PFSK-1 (cell line): ENCODE data around the gene BTBD10.

Experiments used
- POLR2AphosphoS5 ChIP-seq: IDR thresholded peaks from 2 replicates; pipeline ENCODE4 v1.6.1; 2012; ENCODE audit warnings: low read depth, mild to moderate bottlenecking, control low read depth, low read length, moderate library complexity
- SIN3A ChIP-seq: IDR thresholded peaks from 2 replicates; pipeline ENCODE4 v1.6.1; 2012; ENCODE audit warnings: mild to moderate bottlenecking, low read length, moderate library complexity, borderline replicate concordance; ENCODE audit not compliant: insufficient read depth
- TAF1 ChIP-seq: IDR thresholded peaks from 2 replicates; pipeline ENCODE4 v1.6.1; 2012; ENCODE audit warnings: low read length, control low read depth, borderline replicate concordance; ENCODE audit not compliant: insufficient read depth
- TF ChIP-seq, protein P1 (sequence below), 2 experiments: IDR thresholded peaks; 2 replicates each; pipeline versions ENCODE4 v1.6.1 to v1.8.0; 2011 to 2012; ENCODE audit warnings: low read depth in 2 of 2, low read length in 2 of 2, control low read depth in 1 of 2, inconsistent platforms in 1 of 2, mild to moderate bottlenecking in 1 of 2, moderate library complexity in 1 of 2; ENCODE audit not compliant: insufficient read depth in 1 of 2

GRCh38 chr11:13427440-13427839 is 35.6 kb downstream of the BTBD10 start:
- TF ChIP-seq, protein P1, sequence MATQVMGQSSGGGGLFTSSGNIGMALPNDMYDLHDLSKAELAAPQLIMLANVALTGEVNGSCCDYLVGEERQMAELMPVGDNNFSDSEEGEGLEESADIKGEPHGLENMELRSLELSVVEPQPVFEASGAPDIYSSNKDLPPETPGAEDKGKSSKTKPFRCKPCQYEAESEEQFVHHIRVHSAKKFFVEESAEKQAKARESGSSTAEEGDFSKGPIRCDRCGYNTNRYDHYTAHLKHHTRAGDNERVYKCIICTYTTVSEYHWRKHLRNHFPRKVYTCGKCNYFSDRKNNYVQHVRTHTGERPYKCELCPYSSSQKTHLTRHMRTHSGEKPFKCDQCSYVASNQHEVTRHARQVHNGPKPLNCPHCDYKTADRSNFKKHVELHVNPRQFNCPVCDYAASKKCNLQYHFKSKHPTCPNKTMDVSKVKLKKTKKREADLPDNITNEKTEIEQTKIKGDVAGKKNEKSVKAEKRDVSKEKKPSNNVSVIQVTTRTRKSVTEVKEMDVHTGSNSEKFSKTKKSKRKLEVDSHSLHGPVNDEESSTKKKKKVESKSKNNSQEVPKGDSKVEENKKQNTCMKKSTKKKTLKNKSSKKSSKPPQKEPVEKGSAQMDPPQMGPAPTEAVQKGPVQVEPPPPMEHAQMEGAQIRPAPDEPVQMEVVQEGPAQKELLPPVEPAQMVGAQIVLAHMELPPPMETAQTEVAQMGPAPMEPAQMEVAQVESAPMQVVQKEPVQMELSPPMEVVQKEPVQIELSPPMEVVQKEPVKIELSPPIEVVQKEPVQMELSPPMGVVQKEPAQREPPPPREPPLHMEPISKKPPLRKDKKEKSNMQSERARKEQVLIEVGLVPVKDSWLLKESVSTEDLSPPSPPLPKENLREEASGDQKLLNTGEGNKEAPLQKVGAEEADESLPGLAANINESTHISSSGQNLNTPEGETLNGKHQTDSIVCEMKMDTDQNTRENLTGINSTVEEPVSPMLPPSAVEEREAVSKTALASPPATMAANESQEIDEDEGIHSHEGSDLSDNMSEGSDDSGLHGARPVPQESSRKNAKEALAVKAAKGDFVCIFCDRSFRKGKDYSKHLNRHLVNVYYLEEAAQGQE (IDR thresholded peaks at IDR 0.05; ENCODE audit: insufficient read depth in 1 of 2, low read depth in 2 of 2, low read length in 2 of 2): no peak
- TF ChIP-seq SIN3A: no peak
- no peak for TF ChIP-seq POLR2AphosphoS5
- no peak for TF ChIP-seq TAF1
